H9 (cell line): ENCODE measurements around the gene DAPK1. TPM values are rescaled to one million over a fixed set of nuclear protein-coding genes. Genes with fewer than 3 reads are reported as not detected.

Experiments used
- DNase-seq: peaks from one replicate; pipeline ENCODE4 v3.0.0-alpha.2; 2017
- H2AFZ ChIP-seq: one replicate; pipeline ENCODE4 v1.6.1; 2013; ENCODE audit warnings: mild to moderate bottlenecking, low read length, control low read depth, moderate library complexity
- H2AK5ac ChIP-seq: 2 replicates; pipeline ENCODE4 v1.6.1; 2013; ENCODE audit warnings: low read length, control low read depth, mixed read lengths; ENCODE audit not compliant: insufficient read length
- H2BK120ac ChIP-seq: one replicate; pipeline ENCODE4 v1.6.1; 2013; ENCODE audit warnings: low read depth, mild to moderate bottlenecking, low read length, control low read depth, inconsistent platforms; ENCODE audit not compliant: poor library complexity, severe bottlenecking
- H2BK12ac ChIP-seq: 2 replicates; pipeline ENCODE4 v1.6.1; 2013; ENCODE audit warnings: low read length, control low read depth, mixed read lengths, low read depth; ENCODE audit not compliant: insufficient read length
- H2BK15ac ChIP-seq: 2 replicates; pipeline ENCODE4 v1.6.1; 2013; ENCODE audit warnings: low read depth, low read length, control low read depth
- H2BK20ac ChIP-seq: one replicate; pipeline ENCODE4 v1.6.1; 2013; ENCODE audit warnings: low read depth, mild to moderate bottlenecking, low read length, control low read depth, inconsistent platforms; ENCODE audit not compliant: poor library complexity, severe bottlenecking
- H2BK5ac ChIP-seq: 2 replicates; pipeline ENCODE4 v1.6.1; 2013; ENCODE audit warnings: low read length, control low read depth, mixed read lengths; ENCODE audit not compliant: insufficient read length
- H3K14ac ChIP-seq: 2 replicates; pipeline ENCODE4 v1.6.1; 2013; ENCODE audit warnings: low read length, control low read depth; ENCODE audit not compliant: insufficient read depth
- H3K18ac ChIP-seq: 2 replicates; pipeline ENCODE4 v1.6.1; 2013; ENCODE audit warnings: low read depth, mild to moderate bottlenecking, mixed read lengths, low read length, control low read depth; ENCODE audit not compliant: insufficient read length
- H3K23ac ChIP-seq: 2 replicates; pipeline ENCODE4 v1.6.1; 2013; ENCODE audit warnings: low read length, control low read depth, mixed read lengths, low read depth; ENCODE audit not compliant: insufficient read length
- H3K23me2 ChIP-seq: 2 replicates; pipeline ENCODE4 v1.6.1; 2013; ENCODE audit warnings: low read depth, mild to moderate bottlenecking, mixed read lengths, low read length, control low read depth; ENCODE audit not compliant: insufficient read length, poor library complexity, severe bottlenecking
- H3K27ac ChIP-seq: 2 replicates; pipeline ENCODE4 v1.5.1; 2013; ENCODE audit warnings: low read length, control low read depth, mixed read lengths, low read depth; ENCODE audit not compliant: insufficient read length
- H3K27me3 ChIP-seq: 2 replicates; pipeline ENCODE4 v1.6.1; 2013; ENCODE audit warnings: low read length, control low read depth, inconsistent platforms; ENCODE audit not compliant: insufficient read depth
- H3K4ac ChIP-seq: 2 replicates; pipeline ENCODE4 v1.6.1; 2013; ENCODE audit warnings: low read depth, mild to moderate bottlenecking, control low read depth, inconsistent platforms, low read length, moderate library complexity
- H3K4me1 ChIP-seq: 2 replicates; pipeline ENCODE4 v1.6.1; 2013; ENCODE audit warnings: low read length, control low read depth, inconsistent platforms; ENCODE audit not compliant: insufficient read depth
- H3K4me2 ChIP-seq: 2 replicates; pipeline ENCODE4 v1.6.1; 2013; ENCODE audit warnings: low read length, control low read depth, mixed read lengths; ENCODE audit not compliant: insufficient read length, insufficient read depth
- H3K56ac ChIP-seq: 2 replicates; pipeline ENCODE4 v1.6.1; 2013; ENCODE audit warnings: low read depth, mild to moderate bottlenecking, mixed read lengths, low read length, control low read depth; ENCODE audit not compliant: insufficient read length
- H3K79me1 ChIP-seq: 2 replicates; pipeline ENCODE4 v1.6.1; 2013; ENCODE audit warnings: low read depth, mild to moderate bottlenecking, moderate library complexity, low read length, control low read depth, inconsistent platforms; ENCODE audit not compliant: insufficient read depth, poor library complexity, severe bottlenecking
- H3K79me2 ChIP-seq: 2 replicates; pipeline ENCODE4 v1.6.1; 2013; ENCODE audit warnings: low read length, control low read depth, inconsistent platforms; ENCODE audit not compliant: insufficient read depth
- H3K9ac ChIP-seq: 2 replicates; pipeline ENCODE4 v1.6.1; 2013; ENCODE audit warnings: low read length, control low read depth, mixed read lengths; ENCODE audit not compliant: insufficient read length; ENCODE audit errors: extremely low read depth
- H3K9me3 ChIP-seq: one replicate; pipeline ENCODE4 v1.6.1; 2013; ENCODE audit warnings: low read depth, low read length, inconsistent platforms; ENCODE audit not compliant: control insufficient read depth
- H3T11ph ChIP-seq: one replicate; pipeline ENCODE4 v1.6.1; 2013; ENCODE audit warnings: mild to moderate bottlenecking, low read length, control low read depth, inconsistent platforms
- H4K20me1 ChIP-seq: one replicate; pipeline ENCODE4 v1.6.1; 2013; ENCODE audit not compliant: control insufficient read depth, insufficient read length, insufficient read depth
- H4K5ac ChIP-seq: 2 replicates; pipeline ENCODE4 v1.6.1; 2013; ENCODE audit warnings: low read depth, mild to moderate bottlenecking, mixed read lengths, low read length, control low read depth; ENCODE audit not compliant: insufficient read length
- H4K8ac ChIP-seq: replicated peaks from 2 replicates; pipeline ENCODE4 v1.6.1; 2013; ENCODE audit warnings: low read length, control low read depth, mixed read lengths, low read depth; ENCODE audit not compliant: insufficient read length
- H4K91ac ChIP-seq: 2 replicates; pipeline ENCODE4 v1.6.1; 2013; ENCODE audit warnings: low read depth, mild to moderate bottlenecking, moderate library complexity, mixed read lengths, low read length, control low read depth; ENCODE audit not compliant: insufficient read length
- H3K27ac Mint-ChIP-seq, 3 experiments: 2 replicates in 2 of 3; 3 replicates in 1 of 3; pipeline ENCODE4 v1.8.0; 2020 to 2021; ENCODE audit warnings: mixed read lengths in 3 of 3, mild to moderate bottlenecking in 1 of 3, moderate library complexity in 1 of 3
- H3K27me3 Mint-ChIP-seq: 2 replicates; pipeline ENCODE4 v1.8.0; 2021; ENCODE audit warnings: low read depth, mild to moderate bottlenecking, moderate library complexity, mixed read lengths
- H3K36me3 Mint-ChIP-seq, 3 experiments: 2 replicates in 2 of 3; 3 replicates in 1 of 3; pipeline ENCODE4 v1.8.0; 2020 to 2021; ENCODE audit warnings: low read depth in 3 of 3, mixed read lengths in 3 of 3; ENCODE audit not compliant: insufficient read depth in 1 of 3
- H3K4me1 Mint-ChIP-seq, 2 experiments: 2 replicates each; pipeline ENCODE4 v1.8.0; 2020; ENCODE audit warnings: mixed read lengths in 2 of 2
- H3K4me3 Mint-ChIP-seq, 2 experiments: 2 replicates in 1 of 2; 3 replicates in 1 of 2; pipeline ENCODE4 v1.8.0; 2020 to 2021; ENCODE audit warnings: mild to moderate bottlenecking in 2 of 2, mixed read lengths in 2 of 2, moderate library complexity in 1 of 2
- H3K9me3 Mint-ChIP-seq, 2 experiments: 2 replicates in 1 of 2; 3 replicates in 1 of 2; pipeline ENCODE4 v1.8.0; 2020; ENCODE audit warnings: mild to moderate bottlenecking in 2 of 2, mixed read lengths in 2 of 2, moderate library complexity in 1 of 2
- CTCF ChIP-seq: fragments of 200-600 bp; sonication (generic); conservative IDR thresholded peaks from 3 replicates; pipeline ENCODE4 v1.8.0; 2021; ENCODE audit warnings: antibody characterized with exemption, mild to moderate bottlenecking
- WGBS: extraction: QIAGEN DNeasy Blood & Tissue Kit; methylation state at CpG from one replicate; pipeline ENCODE4 v1.1.7; 2013; ENCODE audit warnings: missing lambda C conversion rate, low lambda C conversion rate, mixed read lengths; ENCODE audit not compliant: insufficient read length; ENCODE audit errors: extremely low coverage; 5-methylcytosine and 5-hydroxymethylcytosine counted together
- total RNA-seq: library from RNA; stranded (reverse); gene quantifications from 2 replicates; pipeline ENCODE4 v1.2.1, GENCODE V29; 2021

The DAPK1 gene
- total RNA-seq, 1 experiment from 2014 or later, result 79.4 TPM

- Histone ChIP-seq H2AK5ac (no peak overlapping the region), H4K91ac (no peak overlapping the region), H3K9ac (no peak overlapping the region), H2BK120ac (no peak overlapping the region), H3K27me3 (no peaks in the 10 kb centered on the region), H3K79me1 (peaks cover 5% of the 10 kb centered on the region), H3T11ph (no peak overlapping the region), H2AFZ (no peak overlapping the region), H3K23me2 (no peaks in the 10 kb centered on the region), H3K18ac (no peak overlapping the region), H4K20me1 (no peaks in the 10 kb centered on the region), H3K14ac (no peak overlapping the region), H3K23ac (no peak overlapping the region), H3K9me3 (no peaks in the 10 kb centered on the region), H2BK15ac (no peak overlapping the region), H2BK5ac (no peak overlapping the region), H4K5ac (no peak overlapping the region), H4K8ac (no peak overlapping the region), H2BK12ac (no peak overlapping the region), H3K56ac (no peak overlapping the region), H3K4me1 (peaks cover 17% of the 10 kb centered on the region; the same call in 1 of the 2 replicates), H3K4me2 (no peak overlapping the region), H3K27ac (no peak overlapping the region), H3K4ac (no peak overlapping the region), H3K79me2 (peaks cover 5% of the 10 kb centered on the region; the same call in 1 of the 2 replicates), H2BK20ac (no peak overlapping the region)
- peaks cover 17 to 23% (median 22%) of the 10 kb centered on the region in 3 experiments for H3K36me3 Mint-ChIP-seq
- no peaks in the 10 kb centered on the region; a peak in 1 of 5 replicates for H3K9me3 Mint-ChIP-seq
- peaks cover 58 to 60% of the 10 kb centered on the region in 2 experiments for H3K4me1 Mint-ChIP-seq
- DNase-seq, result no peak
- no peaks in the 10 kb centered on the region for H3K27me3 Mint-ChIP-seq
- no CpG with 5 or more reads among the region's 7 CpGs for WGBS
- no peak for TF ChIP-seq CTCF
- no peak overlapping the region for H3K27ac Mint-ChIP-seq
- no peak overlapping the region for H3K4me3 Mint-ChIP-seq
Observed at GRCh38 chr9:87521834-87522233, 24.2 kb downstream of the DAPK1 start.
